HepG2 (cell line): ENCODE results near the gene ANKRD49. TPM values are rescaled to one million over a fixed set of nuclear protein-coding genes. Genes with fewer than 3 reads are reported as not detected.

ENCODE experiments used
- ERF ChIP-seq: IDR thresholded peaks from 2 replicates; pipeline ENCODE4 v1.6.1; 2018; ENCODE audit warnings: missing biosample characterization, missing genetic modification reagents
- FIP1L1 ChIP-seq: fragments of 200-400 bp; formaldehyde crosslinking; IDR thresholded peaks from 2 replicates; pipeline ENCODE4 v1.6.1; 2018; ENCODE audit warnings: low read depth, mild to moderate bottlenecking, low read length, moderate library complexity, borderline replicate concordance; ENCODE audit not compliant: insufficient read depth
- GTF2F1 ChIP-seq: fragments of 150-350 bp; IDR thresholded peaks from 2 replicates; pipeline ENCODE4 v1.6.1; 2014; ENCODE audit warnings: low read length
- MBD4 ChIP-seq: IDR thresholded peaks from 2 replicates; pipeline ENCODE4 v1.6.1; 2012; ENCODE audit warnings: low read length, inconsistent platforms, borderline replicate concordance
- RAD21 ChIP-seq: fragments of 450-650 bp; formaldehyde crosslinking; IDR thresholded peaks from 2 replicates; pipeline ENCODE4 v1.5.0; 2020; ENCODE audit warnings: mild to moderate bottlenecking
- SP1 ChIP-seq, 2 experiments: fragments of 450-650 bp in 1 of 2; sonication (generic) in 1 of 2; formaldehyde crosslinking in 1 of 2; IDR thresholded peaks; 2 replicates each; pipeline versions ENCODE4 v1.4.0 to v1.6.1; 2016 to 2020; ENCODE audit warnings: missing genetic modification reagents in 1 of 2
- SRSF1 ChIP-seq: fragments of 200-400 bp; formaldehyde crosslinking; optimal IDR thresholded peaks from 2 replicates; pipeline ENCODE3; 2017; ENCODE audit warnings: mild to moderate bottlenecking, low read depth, low read length, moderate library complexity
- TEAD3 ChIP-seq: optimal IDR thresholded peaks from 2 replicates; pipeline ENCODE3; 2016; ENCODE audit warnings: borderline replicate concordance
- ZBTB42 ChIP-seq: sonication (generic); formaldehyde crosslinking; IDR thresholded peaks from 2 replicates; pipeline ENCODE4 v1.5.0; 2020; ENCODE audit warnings: mild to moderate bottlenecking, missing genetic modification reagents
- ZFX ChIP-seq: sonication (generic); formaldehyde crosslinking; IDR thresholded peaks from 2 replicates; pipeline ENCODE4 v1.4.0; 2020; ENCODE audit warnings: mild to moderate bottlenecking, low read depth, missing genetic modification reagents, moderate library complexity
- ZFY ChIP-seq: sonication (generic); formaldehyde crosslinking; IDR thresholded peaks from 2 replicates; pipeline ENCODE4 v1.4.0; 2020; ENCODE audit warnings: missing genetic modification reagents
- ZKSCAN1 ChIP-seq: fragments of 150-350 bp; IDR thresholded peaks from 2 replicates; pipeline ENCODE4 v1.6.1; 2014; ENCODE audit warnings: low read length
- ZNF556 ChIP-seq: sonication (generic); formaldehyde crosslinking; IDR thresholded peaks from 2 replicates; pipeline ENCODE4 v1.4.0; 2020; ENCODE audit warnings: mild to moderate bottlenecking, missing genetic modification reagents, borderline replicate concordance
- ZNF713 ChIP-seq: sonication (generic); formaldehyde crosslinking; IDR thresholded peaks from 2 replicates; pipeline ENCODE4 v1.4.0; 2020; ENCODE audit warnings: mild to moderate bottlenecking, missing genetic modification reagents
- ZNF850 ChIP-seq: sonication (generic); formaldehyde crosslinking; conservative IDR thresholded peaks from 2 replicates; pipeline ENCODE4 v1.9.0; 2021; ENCODE audit warnings: mild to moderate bottlenecking, missing genetic modification reagents
- ZNF891 ChIP-seq: sonication (generic); formaldehyde crosslinking; IDR thresholded peaks from 2 replicates; pipeline ENCODE4 v1.5.0; 2020; ENCODE audit warnings: mild to moderate bottlenecking, missing genetic modification reagents
- ZSCAN12 ChIP-seq: sonication (generic); formaldehyde crosslinking; IDR thresholded peaks from 2 replicates; pipeline ENCODE4 v1.9.0; 2021; ENCODE audit warnings: mild to moderate bottlenecking, missing genetic modification reagents
- polyA plus RNA-seq, 8 experiments: library from polyadenylated mRNA; depleted of rRNA in 3 of 8; stranded (reverse) in 7 of 8; unstranded in 1 of 8; fragments of >200 nt; fragmentation: Illumina TruSeq in 4 of 8; extraction: Trizol in 4 of 8; gene quantifications; 2 replicates each; pipeline versions ENCODE4 v1.2.1 to v1.2.3, GENCODE V29; 2011 to 2016; ENCODE audit warnings: low read depth in 4 of 8, missing spikeins in 1 of 8, mixed read lengths in 1 of 8; ENCODE audit not compliant: insufficient read depth in 1 of 8
- total RNA-seq, 5 experiments: library from RNA; depleted of rRNA; stranded (reverse); fragments of >200 nt; fragmentation: Illumina TruSeq; extraction: Trizol; gene quantifications; 2 replicates each; pipeline ENCODE4 v1.2.3, GENCODE V29; 2016; ENCODE audit warnings: low read depth in 1 of 5
- TF ChIP-seq, protein P1 (sequence below): sonication (generic); formaldehyde crosslinking; IDR thresholded peaks from 2 replicates; pipeline ENCODE4 v1.5.0; 2020; ENCODE audit warnings: mild to moderate bottlenecking, missing genetic modification reagents
- TF ChIP-seq, protein P2 (sequence below): sonication (generic); formaldehyde crosslinking; IDR thresholded peaks from 2 replicates; pipeline ENCODE4 v1.4.0; 2020; ENCODE audit warnings: missing genetic modification reagents
- TF ChIP-seq, protein P3 (sequence below), 2 experiments: sonication (generic) in 1 of 2; formaldehyde crosslinking in 1 of 2; IDR thresholded peaks; 2 replicates each; pipeline versions ENCODE4 v1.6.1 to v1.9.0; 2014 to 2022; ENCODE audit warnings: antibody characterized with exemption in 1 of 2, borderline replicate concordance in 1 of 2, inconsistent platforms in 1 of 2, low read depth in 1 of 2, missing genetic modification reagents in 1 of 2
- TF ChIP-seq, protein P4 (sequence below): sonication (generic); formaldehyde crosslinking; IDR thresholded peaks from 2 replicates; pipeline ENCODE4 v1.8.0; 2022; ENCODE audit warnings: missing genetic modification reagents, mild to moderate bottlenecking, moderate library complexity, borderline replicate concordance

ANKRD49 gene
- total and polyA plus RNA-seq, 2 of the 13 experiments (the other 11 are each of a cell fraction or from before 2014, with no cell fraction given) = 14.2 to 14.3 TPM

DNA sequence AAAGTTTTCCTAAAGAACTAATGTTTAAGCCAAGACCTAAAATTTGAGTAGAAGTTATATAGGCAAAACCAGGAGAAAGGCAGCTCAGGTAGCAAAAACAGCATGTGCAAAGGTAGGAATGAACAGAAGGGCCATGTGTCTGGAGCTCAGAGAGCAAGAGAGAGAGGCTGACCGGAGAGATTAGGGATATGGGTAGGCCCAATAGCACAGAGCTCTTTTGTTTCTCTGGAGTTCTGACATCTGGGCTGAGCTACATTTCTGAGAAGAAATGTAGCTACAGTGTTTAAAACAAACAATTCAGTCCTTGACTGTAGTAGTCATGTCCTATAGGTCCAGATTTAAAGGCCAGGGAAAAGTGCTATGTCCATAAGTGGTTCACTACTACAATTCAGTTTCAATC, 22.9 kb downstream of the ANKRD49 start (continued):
- TF ChIP-seq, protein P1, sequence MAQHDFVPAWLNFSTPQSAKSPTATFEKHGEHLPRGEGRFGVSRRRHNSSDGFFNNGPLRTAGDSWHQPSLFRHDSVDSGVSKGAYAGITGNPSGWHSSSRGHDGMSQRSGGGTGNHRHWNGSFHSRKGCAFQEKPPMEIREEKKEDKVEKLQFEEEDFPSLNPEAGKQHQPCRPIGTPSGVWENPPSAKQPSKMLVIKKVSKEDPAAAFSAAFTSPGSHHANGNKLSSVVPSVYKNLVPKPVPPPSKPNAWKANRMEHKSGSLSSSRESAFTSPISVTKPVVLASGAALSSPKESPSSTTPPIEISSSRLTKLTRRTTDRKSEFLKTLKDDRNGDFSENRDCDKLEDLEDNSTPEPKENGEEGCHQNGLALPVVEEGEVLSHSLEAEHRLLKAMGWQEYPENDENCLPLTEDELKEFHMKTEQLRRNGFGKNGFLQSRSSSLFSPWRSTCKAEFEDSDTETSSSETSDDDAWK = no peak
- TF ChIP-seq SP1 (IDR thresholded peaks at IDR 0.05) (no peak), SP1 (CRISPR knock-in tag; IDR thresholded peaks at IDR 0.05) (no peak), GTF2F1 (no peak), FIP1L1 (no peak), ZKSCAN1 (no peak), ZSCAN12 (CRISPR knock-in tag) (0 out of 2 replicates have a peak, but pooled peaks have one; percentile 71), MBD4 (no peak), ZBTB42 (CRISPR knock-in tag) (no peak), TEAD3 (CRISPR knock-in tag) (peak; percentile 11), ZNF713 (CRISPR knock-in tag) (no peak), ZFY (CRISPR knock-in tag) (peak; percentile 56), ZNF891 (CRISPR knock-in tag) (no peak), RAD21 (no peak), ERF (CRISPR knock-in tag) (no peak), ZFX (peak; percentile 53), ZNF556 (CRISPR knock-in tag) (no peak), SRSF1 (no peak), ZNF850 (CRISPR knock-in tag) (no peak)
- TF ChIP-seq, protein P2, sequence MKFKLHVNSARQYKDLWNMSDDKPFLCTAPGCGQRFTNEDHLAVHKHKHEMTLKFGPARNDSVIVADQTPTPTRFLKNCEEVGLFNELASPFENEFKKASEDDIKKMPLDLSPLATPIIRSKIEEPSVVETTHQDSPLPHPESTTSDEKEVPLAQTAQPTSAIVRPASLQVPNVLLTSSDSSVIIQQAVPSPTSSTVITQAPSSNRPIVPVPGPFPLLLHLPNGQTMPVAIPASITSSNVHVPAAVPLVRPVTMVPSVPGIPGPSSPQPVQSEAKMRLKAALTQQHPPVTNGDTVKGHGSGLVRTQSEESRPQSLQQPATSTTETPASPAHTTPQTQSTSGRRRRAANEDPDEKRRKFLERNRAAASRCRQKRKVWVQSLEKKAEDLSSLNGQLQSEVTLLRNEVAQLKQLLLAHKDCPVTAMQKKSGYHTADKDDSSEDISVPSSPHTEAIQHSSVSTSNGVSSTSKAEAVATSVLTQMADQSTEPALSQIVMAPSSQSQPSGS = no peak
- TF ChIP-seq, protein P3, sequence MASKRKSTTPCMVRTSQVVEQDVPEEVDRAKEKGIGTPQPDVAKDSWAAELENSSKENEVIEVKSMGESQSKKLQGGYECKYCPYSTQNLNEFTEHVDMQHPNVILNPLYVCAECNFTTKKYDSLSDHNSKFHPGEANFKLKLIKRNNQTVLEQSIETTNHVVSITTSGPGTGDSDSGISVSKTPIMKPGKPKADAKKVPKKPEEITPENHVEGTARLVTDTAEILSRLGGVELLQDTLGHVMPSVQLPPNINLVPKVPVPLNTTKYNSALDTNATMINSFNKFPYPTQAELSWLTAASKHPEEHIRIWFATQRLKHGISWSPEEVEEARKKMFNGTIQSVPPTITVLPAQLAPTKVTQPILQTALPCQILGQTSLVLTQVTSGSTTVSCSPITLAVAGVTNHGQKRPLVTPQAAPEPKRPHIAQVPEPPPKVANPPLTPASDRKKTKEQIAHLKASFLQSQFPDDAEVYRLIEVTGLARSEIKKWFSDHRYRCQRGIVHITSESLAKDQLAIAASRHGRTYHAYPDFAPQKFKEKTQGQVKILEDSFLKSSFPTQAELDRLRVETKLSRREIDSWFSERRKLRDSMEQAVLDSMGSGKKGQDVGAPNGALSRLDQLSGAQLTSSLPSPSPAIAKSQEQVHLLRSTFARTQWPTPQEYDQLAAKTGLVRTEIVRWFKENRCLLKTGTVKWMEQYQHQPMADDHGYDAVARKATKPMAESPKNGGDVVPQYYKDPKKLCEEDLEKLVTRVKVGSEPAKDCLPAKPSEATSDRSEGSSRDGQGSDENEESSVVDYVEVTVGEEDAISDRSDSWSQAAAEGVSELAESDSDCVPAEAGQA (IDR thresholded peaks at IDR 0.05; ENCODE audit: low read depth) = no peak
- TF ChIP-seq, protein P3 (CRISPR knock-in tag; IDR thresholded peaks at IDR 0.05; ENCODE audit: borderline replicate concordance) = no peak
- TF ChIP-seq, protein P4, sequence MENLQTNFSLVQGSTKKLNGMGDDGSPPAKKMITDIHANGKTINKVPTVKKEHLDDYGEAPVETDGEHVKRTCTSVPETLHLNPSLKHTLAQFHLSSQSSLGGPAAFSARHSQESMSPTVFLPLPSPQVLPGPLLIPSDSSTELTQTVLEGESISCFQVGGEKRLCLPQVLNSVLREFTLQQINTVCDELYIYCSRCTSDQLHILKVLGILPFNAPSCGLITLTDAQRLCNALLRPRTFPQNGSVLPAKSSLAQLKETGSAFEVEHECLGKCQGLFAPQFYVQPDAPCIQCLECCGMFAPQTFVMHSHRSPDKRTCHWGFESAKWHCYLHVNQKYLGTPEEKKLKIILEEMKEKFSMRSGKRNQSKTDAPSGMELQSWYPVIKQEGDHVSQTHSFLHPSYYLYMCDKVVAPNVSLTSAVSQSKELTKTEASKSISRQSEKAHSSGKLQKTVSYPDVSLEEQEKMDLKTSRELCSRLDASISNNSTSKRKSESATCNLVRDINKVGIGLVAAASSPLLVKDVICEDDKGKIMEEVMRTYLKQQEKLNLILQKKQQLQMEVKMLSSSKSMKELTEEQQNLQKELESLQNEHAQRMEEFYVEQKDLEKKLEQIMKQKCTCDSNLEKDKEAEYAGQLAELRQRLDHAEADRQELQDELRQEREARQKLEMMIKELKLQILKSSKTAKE = no peak
